Neural cell (in vitro differentiated cells): ENCODE results near the gene SAG. TPM values are rescaled to one million over a fixed set of nuclear protein-coding genes. Genes with fewer than 3 reads are reported as not detected.

Source experiments
- H2AFZ ChIP-seq: fragments of 200-600, 300-800 bp; sonication (generic), shearing (Covaris generic); 2 replicates; pipeline ENCODE4 v1.6.0; 2014; ENCODE audit warnings: low read depth, mild to moderate bottlenecking, antibody characterized with exemption, low read length, moderate library complexity
- H3F3A ChIP-seq: fragments of 200-600 bp; shearing (Covaris generic); 2 replicates; pipeline ENCODE4 v1.6.1; 2016; ENCODE audit warnings: mild to moderate bottlenecking, moderate library complexity, mixed read lengths, antibody characterized with exemption, low read length; ENCODE audit not compliant: insufficient read depth, poor library complexity, severe bottlenecking
- H3K27ac ChIP-seq: fragments of 200-600, 300-800 bp; sonication (generic), shearing (Covaris generic); 2 replicates; pipeline ENCODE4 v1.5.1; 2014; ENCODE audit warnings: mild to moderate bottlenecking, low read length, moderate library complexity
- H3K27me3 ChIP-seq: fragments of 300-800, 200-600 bp; sonication (generic), shearing (Covaris generic); 2 replicates; pipeline ENCODE4 v1.6.0; 2014; ENCODE audit warnings: mild to moderate bottlenecking, low read depth, low read length, moderate library complexity; ENCODE audit not compliant: insufficient read depth
- H3K36me3 ChIP-seq: fragments of 300-800, 200-600 bp; sonication (generic), shearing (Covaris generic); 2 replicates; pipeline ENCODE4 v1.5.1; 2014; ENCODE audit warnings: mild to moderate bottlenecking, antibody characterized with exemption, low read length, moderate library complexity; ENCODE audit not compliant: insufficient read depth
- H3K4me2 ChIP-seq: fragments of 300-800, 200-600 bp; sonication (generic), shearing (Covaris generic); 2 replicates; pipeline ENCODE4 v1.6.0; 2014; ENCODE audit warnings: mild to moderate bottlenecking, low read length
- H3K4me3 ChIP-seq: fragments of 300-800, 200-600 bp; sonication (generic), shearing (Covaris generic); 2 replicates; pipeline ENCODE4 v1.5.1; 2014; ENCODE audit warnings: mild to moderate bottlenecking, low read length, moderate library complexity
- H3K79me2 ChIP-seq: fragments of 200-600 bp; shearing (Covaris generic); replicated peaks from 2 replicates; pipeline ENCODE4 v1.6.0; 2014; ENCODE audit warnings: mild to moderate bottlenecking, low read length, moderate library complexity; ENCODE audit not compliant: insufficient read depth
- H3K9ac ChIP-seq: fragments of 300-800, 200-600 bp; sonication (generic), shearing (Covaris generic); 2 replicates; pipeline ENCODE4 v1.6.1; 2016; ENCODE audit warnings: mild to moderate bottlenecking, low read length, mixed read lengths
- H3K9me2 ChIP-seq: fragments of 200-600 bp; shearing (Covaris generic); 2 replicates; pipeline ENCODE4 v1.6.1; 2016; ENCODE audit warnings: mild to moderate bottlenecking, low read length, mixed read lengths; ENCODE audit not compliant: insufficient read depth
- H3K9me3 ChIP-seq: fragments of 200-600, 300-800 bp; sonication (generic), shearing (Covaris generic); 2 replicates; pipeline ENCODE4 v1.6.1; 2016; ENCODE audit warnings: mild to moderate bottlenecking, mixed run types, low read length, moderate library complexity, mixed read lengths
- H4K20me1 ChIP-seq: fragments of 200-600 bp; shearing (Covaris generic); 2 replicates; pipeline ENCODE4 v1.6.1; 2016; ENCODE audit warnings: mild to moderate bottlenecking, mixed run types; ENCODE audit not compliant: insufficient read depth
- EP300 ChIP-seq: fragments of 450-650 bp; conservative IDR thresholded peaks from 2 replicates; pipeline ENCODE4 v1.6.1; 2014; ENCODE audit warnings: antibody characterized with exemption, mild to moderate bottlenecking, moderate library complexity; ENCODE audit not compliant: poor library complexity, severe bottlenecking
- EZH2 ChIP-seq: fragments of 200-600, 300-800 bp; shearing (Covaris generic), sonication (generic); IDR thresholded peaks from 2 replicates; pipeline ENCODE4 v1.6.1; 2014; ENCODE audit warnings: antibody characterized with exemption, low read length, borderline replicate concordance, mild to moderate bottlenecking; ENCODE audit not compliant: insufficient read depth, poor library complexity, severe bottlenecking
- MXI1 ChIP-seq: fragments of 450-650 bp; conservative IDR thresholded peaks from 2 replicates; pipeline ENCODE4 v1.6.1; 2014; ENCODE audit warnings: antibody characterized with exemption, mild to moderate bottlenecking; ENCODE audit not compliant: poor library complexity, severe bottlenecking
- POLR2AphosphoS5 ChIP-seq: IDR thresholded peaks from 2 replicates; pipeline ENCODE4 v1.6.1; 2012
- RAD21 ChIP-seq: fragments of 450-650 bp; conservative IDR thresholded peaks from 2 replicates; pipeline ENCODE4 v1.6.1; 2014; ENCODE audit warnings: antibody characterized with exemption, mild to moderate bottlenecking, moderate library complexity
- SMC3 ChIP-seq: fragments of 450-650 bp; conservative IDR thresholded peaks from 2 replicates; pipeline ENCODE4 v1.6.1; 2014; ENCODE audit warnings: antibody characterized with exemption, mild to moderate bottlenecking, moderate library complexity; ENCODE audit not compliant: poor library complexity
- TAF1 ChIP-seq: IDR thresholded peaks from 2 replicates; pipeline ENCODE4 v1.6.1; 2012; ENCODE audit warnings: low read depth
- polyA plus RNA-seq: library from polyadenylated mRNA; depleted of rRNA; stranded (reverse); fragments of >200 nt; gene quantifications from 2 replicates; pipeline ENCODE4 v1.2.3, GENCODE V29; 2014
- TF ChIP-seq, protein P1 (sequence below): IDR thresholded peaks from 2 replicates; pipeline ENCODE4 v1.6.1; 2012; ENCODE audit warnings: borderline replicate concordance
- TF ChIP-seq, protein P2 (sequence below): fragments of 450-650 bp; IDR thresholded peaks from 2 replicates; pipeline ENCODE4 v1.5.1; 2014; ENCODE audit warnings: antibody characterized with exemption, mild to moderate bottlenecking, moderate library complexity; ENCODE audit not compliant: poor library complexity, severe bottlenecking

The SAG gene
- polyA plus RNA-seq, 1 donor from 2014 or later, result not detected

GRCh38 chr2:233311241-233311926 is 3.8 kb downstream of the SAG start:
- H3K4me2 ChIP-seq, result no peak overlapping the region
- no peaks in the 10 kb centered on the region for H3K79me2 ChIP-seq
- H3K27ac ChIP-seq, result no peak overlapping the region
- H3F3A ChIP-seq, result no peaks in the 10 kb centered on the region
- no peak for TF ChIP-seq TAF1
- TF ChIP-seq EP300, result no peak
- TF ChIP-seq, protein P1, sequence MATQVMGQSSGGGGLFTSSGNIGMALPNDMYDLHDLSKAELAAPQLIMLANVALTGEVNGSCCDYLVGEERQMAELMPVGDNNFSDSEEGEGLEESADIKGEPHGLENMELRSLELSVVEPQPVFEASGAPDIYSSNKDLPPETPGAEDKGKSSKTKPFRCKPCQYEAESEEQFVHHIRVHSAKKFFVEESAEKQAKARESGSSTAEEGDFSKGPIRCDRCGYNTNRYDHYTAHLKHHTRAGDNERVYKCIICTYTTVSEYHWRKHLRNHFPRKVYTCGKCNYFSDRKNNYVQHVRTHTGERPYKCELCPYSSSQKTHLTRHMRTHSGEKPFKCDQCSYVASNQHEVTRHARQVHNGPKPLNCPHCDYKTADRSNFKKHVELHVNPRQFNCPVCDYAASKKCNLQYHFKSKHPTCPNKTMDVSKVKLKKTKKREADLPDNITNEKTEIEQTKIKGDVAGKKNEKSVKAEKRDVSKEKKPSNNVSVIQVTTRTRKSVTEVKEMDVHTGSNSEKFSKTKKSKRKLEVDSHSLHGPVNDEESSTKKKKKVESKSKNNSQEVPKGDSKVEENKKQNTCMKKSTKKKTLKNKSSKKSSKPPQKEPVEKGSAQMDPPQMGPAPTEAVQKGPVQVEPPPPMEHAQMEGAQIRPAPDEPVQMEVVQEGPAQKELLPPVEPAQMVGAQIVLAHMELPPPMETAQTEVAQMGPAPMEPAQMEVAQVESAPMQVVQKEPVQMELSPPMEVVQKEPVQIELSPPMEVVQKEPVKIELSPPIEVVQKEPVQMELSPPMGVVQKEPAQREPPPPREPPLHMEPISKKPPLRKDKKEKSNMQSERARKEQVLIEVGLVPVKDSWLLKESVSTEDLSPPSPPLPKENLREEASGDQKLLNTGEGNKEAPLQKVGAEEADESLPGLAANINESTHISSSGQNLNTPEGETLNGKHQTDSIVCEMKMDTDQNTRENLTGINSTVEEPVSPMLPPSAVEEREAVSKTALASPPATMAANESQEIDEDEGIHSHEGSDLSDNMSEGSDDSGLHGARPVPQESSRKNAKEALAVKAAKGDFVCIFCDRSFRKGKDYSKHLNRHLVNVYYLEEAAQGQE, result no peak
- no peak for TF ChIP-seq EZH2
- TF ChIP-seq, protein P2, sequence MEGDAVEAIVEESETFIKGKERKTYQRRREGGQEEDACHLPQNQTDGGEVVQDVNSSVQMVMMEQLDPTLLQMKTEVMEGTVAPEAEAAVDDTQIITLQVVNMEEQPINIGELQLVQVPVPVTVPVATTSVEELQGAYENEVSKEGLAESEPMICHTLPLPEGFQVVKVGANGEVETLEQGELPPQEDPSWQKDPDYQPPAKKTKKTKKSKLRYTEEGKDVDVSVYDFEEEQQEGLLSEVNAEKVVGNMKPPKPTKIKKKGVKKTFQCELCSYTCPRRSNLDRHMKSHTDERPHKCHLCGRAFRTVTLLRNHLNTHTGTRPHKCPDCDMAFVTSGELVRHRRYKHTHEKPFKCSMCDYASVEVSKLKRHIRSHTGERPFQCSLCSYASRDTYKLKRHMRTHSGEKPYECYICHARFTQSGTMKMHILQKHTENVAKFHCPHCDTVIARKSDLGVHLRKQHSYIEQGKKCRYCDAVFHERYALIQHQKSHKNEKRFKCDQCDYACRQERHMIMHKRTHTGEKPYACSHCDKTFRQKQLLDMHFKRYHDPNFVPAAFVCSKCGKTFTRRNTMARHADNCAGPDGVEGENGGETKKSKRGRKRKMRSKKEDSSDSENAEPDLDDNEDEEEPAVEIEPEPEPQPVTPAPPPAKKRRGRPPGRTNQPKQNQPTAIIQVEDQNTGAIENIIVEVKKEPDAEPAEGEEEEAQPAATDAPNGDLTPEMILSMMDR, result no peak
- no peak for TF ChIP-seq SMC3
- TF ChIP-seq POLR2AphosphoS5, result no peak
- TF ChIP-seq RAD21, result no peak
- TF ChIP-seq MXI1, result no peak
- no peak overlapping the region for H3K4me3 ChIP-seq
- no peak overlapping the region for H2AFZ ChIP-seq
- H3K36me3 ChIP-seq, result no peaks in the 10 kb centered on the region
- no peaks in the 10 kb centered on the region for H3K9me3 ChIP-seq
- no peaks in the 10 kb centered on the region for H3K27me3 ChIP-seq
- H4K20me1 ChIP-seq, result no peaks in the 10 kb centered on the region
- H3K9me2 ChIP-seq, result no peaks in the 10 kb centered on the region
- no peak overlapping the region for H3K9ac ChIP-seq

DNA sequence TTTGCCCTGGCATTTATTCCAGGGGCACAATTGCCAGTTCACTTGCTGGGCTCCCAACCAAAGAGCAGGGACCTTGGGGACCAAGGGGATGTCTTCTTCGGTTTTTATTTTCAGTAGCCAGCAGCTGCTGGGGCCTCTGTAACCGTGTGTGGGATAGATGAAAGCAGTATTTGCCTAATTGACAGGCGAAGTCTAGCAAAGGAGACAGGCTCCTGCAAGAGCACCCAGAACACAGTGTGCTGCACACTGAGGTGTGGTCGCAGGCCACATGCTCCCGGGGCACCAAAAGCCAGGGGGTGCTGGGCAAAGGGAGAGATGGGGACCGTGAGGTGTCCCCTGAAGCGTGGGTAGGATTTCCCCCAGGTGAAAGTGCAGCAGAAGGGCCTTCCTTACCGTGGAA is 5.3 kb downstream of the SAG start:
- Histone ChIP-seq H3K36me3 (no peaks in the 10 kb centered on the region), H3K79me2 (no peaks in the 10 kb centered on the region), H2AFZ (no peak overlapping the region)

More for the DNA sequence above, 5.3 kb downstream of the SAG start:
- Histone ChIP-seq H3K9me3 (no peaks in the 10 kb centered on the region), H3F3A (no peaks in the 10 kb centered on the region), H3K9ac (no peak overlapping the region), H3K27ac (no peak overlapping the region), H3K4me2 (no peak overlapping the region), H3K4me3 (no peak overlapping the region), H3K27me3 (no peaks in the 10 kb centered on the region), H3K9me2 (no peaks in the 10 kb centered on the region), H4K20me1 (no peaks in the 10 kb centered on the region)
- TF ChIP-seq TAF1 (no peak), EP300 (no peak), SMC3 (no peak), EZH2 (no peak), RAD21 (no peak), MXI1 (no peak), POLR2AphosphoS5 (no peak)
- TF ChIP-seq, protein P1, result no peak
- TF ChIP-seq, protein P2, result no peak
